Measurements from ENCODE around the gene CD7.

Gene CD7

DNA sequence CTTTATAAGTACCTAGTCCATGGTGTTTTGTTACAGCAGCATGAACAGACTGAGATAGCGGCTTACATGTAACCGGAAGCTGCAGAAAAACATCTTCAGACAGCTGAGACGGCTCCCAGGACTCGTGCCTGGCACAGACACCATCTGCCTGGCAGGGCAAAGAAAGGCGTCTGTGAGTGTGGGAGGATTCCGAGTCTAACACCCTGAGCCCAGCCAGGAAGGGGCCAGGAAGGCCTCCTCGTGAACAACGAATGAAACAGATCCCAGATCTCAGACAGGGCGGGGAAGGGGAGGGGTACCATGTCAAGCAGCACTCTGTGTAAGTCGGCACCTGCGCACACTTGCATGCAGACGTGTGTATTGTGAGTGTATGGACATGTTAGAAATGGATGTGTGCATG lies 39.6 kb downstream of the CD7 start:
- no peak for DNase-seq

DNA sequence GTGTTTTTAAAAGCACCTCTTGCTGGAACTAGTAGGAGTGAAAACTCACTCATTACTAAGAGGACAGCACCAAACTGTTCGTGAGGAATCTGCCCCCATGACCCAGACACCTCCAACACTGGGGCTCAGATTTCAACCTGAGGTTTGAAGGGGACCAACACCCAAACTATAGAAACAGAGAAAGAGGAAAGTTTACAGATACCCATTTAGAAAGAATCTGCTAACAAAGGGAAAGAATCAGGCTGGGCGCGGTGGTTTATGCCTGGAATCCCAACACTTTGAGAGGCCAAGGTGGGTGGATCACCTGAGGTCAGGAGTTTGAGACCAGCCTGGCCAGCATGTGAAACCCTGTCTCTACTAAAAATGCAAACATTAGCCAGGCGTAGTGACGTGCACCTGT lies 40.5 kb downstream of the CD7 start:
- no peak for DNase-seq

DNA sequence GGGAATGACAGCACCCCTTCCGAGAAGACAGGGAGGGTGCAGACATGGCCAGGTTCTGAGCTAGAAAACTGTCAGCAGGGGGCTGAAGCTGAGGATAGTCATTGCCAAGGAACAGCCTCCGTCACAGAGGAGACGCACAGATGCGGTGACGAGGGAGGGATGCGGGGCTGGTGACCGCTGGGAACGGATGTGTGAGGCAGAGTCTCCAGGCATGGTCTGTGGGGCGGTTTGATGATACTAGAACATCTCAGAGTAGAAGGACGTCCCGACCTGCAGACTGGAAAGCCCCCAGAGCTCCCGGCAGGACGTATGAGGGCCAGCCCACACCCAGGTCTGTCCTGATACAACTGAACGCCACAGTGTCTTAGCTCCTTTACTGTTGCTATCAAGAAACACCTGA lies 42.1 kb downstream of the CD7 start:
- DNase-seq = no peak

DNA sequence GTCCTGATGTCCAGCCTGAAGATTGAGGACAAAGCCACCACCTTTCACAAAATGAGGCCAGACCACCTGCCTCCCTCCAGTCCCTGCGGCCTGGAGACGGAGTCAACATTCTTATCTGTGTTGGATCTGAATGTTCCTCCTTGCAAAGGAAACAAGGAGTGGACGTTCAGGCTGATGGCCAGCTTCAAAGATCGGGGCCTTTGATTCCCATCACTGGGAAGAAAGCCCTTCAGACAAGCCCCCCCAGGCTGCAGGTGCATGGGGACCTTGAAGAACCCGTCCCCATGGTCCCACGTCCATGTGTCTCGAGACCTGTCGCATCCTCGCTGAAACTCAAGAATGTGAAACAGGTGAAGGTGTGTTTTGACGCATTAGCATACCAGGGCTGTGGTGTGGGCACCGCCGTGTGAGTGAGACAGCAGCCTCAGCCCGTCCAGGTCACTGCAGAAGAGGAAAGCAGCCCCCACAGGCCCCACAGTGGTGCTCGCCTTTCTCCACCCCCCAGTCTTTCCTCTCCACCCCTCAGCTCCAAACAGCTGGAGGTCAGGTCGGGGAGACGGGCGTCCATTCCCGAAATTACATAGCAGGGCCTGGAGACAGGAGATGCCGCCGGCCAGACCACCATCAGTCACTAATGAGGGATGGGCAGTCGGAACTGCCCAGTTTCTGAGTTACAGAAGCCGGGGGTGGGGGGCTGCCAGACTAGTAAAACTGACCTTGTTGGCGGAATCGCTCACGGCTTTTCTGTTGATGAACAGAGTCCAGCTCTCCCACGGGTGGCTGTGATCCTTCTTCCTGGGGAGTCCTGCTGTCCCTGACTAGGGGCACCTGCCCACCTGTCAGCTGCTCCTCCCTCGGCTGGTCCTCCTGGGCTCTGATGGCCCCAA lies 43.0 kb downstream of the CD7 start:
- no peak for DNase-seq

DNA sequence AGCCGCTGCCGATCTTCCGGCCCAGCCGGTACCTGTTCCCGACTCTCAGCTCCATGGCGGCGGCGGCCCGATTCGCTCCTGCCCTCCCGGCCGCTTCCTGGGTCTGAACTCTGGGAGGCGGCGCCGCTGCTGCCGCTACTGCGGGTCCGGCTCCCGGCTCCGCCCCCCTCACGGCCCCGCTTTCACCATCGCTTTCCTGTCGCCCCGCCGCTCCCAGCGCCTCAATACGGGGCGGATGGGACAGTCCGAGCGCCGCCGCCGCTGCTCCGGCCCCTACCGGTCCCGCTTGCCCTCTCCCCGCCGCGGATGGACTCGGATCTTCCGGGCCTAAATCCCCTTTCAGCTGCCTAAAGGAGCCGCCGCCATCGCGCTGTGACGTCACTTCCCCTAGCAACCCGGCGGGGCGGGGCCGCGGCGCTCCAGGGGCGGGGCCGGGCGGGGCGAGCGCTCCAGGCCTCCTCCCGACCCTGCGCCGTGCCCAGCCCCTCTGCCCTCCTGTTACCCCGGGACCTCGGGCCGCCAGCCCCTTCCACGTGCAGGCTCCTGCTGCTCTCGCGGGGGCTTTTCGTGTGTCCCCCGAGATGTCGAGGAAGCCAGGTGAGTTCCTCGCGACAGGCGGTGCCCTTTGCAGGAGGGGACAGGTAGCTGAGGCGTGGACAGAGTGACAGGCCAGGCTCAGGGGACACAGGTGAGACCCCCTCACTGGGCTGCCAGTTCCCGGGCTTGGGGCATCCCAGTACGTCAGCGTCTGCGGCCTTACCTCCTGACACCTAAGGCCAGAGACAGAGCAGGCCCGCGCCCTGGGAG lies 43.9 kb downstream of the CD7 start, which contains the start of gene CSNK1D:
Gene CSNK1D (minus strand): TSS at position 374 of the 807 bp plus-strand sequence. CDS start 319 bp downstream, at position 55.
- peak; percentile 91 to 97 (median 95) for DNase-seq

DNA sequence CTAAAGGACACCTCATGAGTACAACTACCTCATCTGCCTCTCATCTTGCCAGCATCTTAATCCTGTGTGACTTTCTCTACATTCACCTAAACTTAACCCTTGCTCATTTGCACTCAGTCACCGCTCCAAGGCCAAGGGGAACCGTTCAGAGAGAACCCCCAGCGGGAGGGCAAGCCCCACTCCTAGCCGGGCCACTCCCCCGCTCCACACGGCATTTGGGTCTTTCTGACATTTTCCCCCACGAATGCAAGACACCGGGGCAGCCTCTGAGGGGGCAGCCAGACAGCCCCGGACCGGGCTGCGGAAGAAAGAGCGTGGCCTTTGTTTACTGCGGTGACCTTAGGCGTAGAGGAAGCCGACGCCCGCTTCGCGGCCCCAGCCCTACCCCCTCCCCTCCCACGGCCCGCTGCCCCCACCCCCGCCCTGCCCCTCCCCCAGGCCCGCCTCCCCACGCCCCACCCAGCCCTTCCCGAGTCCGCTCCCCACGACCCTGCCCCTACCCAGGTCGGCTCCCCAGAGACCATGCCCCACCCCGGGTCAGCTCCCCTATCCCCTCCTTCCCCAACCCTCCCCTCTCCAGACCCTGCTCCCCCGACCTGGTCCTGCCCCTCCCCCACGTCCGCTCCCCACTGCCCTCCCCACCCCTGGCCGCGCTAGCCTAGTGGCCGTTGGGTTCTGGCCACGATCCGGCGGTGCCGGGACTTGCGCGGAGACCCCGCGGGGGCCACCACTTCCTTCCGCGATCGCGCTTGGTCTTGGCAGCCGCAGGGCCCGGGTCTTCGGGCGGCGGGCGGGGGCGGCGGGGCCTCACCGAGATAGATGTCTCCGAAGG lies 44.7 kb downstream of the CD7 start:
- peak; percentile 43 to 63 (median 61) for DNase-seq

DNA sequence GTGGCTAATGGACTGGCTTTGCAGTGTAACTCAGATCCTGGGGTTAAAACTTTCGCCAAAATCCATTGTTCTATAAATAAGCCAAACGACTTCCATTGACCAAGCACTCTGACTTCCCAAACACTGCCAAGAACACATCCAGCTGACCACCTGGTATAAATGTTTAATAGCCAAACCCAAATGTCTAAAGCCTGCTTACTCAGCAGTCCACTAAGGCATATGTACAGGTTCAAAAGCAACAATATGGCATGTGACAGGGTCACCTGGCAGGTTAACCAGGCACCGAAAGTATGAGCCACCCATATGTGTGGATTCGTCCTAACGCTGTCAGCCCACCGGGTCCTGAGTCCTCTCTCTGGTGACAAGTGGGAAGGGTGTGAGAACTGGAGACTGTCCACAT lies 46.0 kb downstream of the CD7 start:
- DNase-seq = no peak

DNA sequence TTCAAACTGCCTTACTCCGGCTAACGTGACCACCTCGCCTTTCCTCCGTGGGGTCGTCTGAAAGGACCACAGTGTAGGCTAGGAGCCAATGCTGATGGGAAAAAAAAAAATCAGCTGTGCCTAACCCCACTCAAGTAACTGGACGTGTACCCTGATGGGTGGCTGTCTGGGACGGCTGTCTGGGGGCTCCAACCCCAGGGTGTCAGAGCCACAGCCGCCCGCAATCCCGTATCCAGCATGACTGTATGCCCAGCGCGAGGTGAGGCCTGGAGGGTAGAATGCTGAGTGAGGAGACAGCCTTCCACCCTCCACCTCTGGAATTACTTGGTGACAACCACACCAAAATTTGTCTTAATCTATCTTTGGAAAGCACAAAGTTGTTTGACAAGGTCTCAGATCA lies 46.8 kb downstream of the CD7 start:
- DNase-seq = no peak

DNA sequence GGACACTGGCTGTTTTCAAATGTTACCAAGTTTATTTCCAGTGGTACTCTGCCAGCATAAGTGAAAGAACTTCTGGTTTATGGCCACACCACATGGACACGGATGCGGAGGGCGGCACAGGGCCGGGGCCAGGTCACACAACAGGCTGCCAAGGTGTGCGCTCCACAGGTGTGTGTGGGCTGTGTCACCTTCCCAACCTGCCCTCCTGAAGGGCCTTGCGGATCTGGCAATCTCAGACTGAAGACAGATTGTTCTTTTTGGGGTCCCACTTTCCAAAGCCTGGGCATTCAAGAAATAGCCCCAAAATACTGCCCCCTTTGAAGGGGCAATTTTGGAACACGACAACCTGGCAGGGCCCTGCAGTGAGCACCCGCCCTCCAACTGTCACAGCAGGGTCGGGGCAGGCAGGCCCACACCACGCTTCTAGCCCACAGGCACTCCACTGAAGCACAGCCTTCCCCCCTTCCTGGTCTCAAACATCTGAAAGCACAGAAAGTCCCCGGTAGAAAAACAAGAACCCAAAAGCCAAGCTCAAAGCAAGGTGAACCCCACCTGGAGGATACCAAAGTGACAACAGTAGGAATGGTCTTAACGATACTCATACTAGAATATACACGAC lies 47.4 kb downstream of the CD7 start:
- no peak for DNase-seq

DNA sequence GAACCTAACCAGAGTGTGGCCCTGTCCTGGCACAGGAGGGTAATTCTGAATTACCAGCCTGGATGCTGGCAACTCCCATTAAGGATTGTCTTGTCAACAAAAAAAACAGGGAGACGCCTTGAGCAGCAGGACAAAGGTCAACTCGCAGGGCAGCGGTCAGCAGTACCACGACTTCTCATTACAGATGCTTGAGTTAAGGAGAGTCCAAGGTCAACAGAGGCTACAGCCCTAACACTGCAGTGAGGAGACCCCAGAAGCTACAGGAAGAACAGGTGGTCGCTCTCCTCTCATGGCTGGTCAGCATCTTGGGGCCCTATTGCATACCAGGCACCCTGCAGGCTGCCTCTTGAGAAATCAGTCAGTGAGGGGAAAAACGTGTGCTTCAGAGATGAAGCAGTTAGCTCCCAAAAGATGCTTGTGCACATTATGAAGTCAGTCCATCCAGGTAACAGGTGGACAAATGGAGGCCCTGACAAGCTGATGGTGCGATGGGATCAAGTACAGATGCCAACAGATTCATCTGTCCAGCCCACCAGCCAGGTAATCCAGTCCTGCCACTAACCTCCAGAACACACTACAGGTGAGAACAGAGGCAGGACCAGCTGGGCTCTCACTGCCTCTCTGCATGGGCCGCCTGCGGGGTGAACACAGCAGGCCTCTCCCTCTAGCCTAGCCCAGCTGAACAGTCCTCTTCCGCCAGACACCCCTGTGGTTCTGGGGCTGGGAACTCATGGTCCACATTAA lies 48.1 kb downstream of the CD7 start:
- no peak for DNase-seq

DNA sequence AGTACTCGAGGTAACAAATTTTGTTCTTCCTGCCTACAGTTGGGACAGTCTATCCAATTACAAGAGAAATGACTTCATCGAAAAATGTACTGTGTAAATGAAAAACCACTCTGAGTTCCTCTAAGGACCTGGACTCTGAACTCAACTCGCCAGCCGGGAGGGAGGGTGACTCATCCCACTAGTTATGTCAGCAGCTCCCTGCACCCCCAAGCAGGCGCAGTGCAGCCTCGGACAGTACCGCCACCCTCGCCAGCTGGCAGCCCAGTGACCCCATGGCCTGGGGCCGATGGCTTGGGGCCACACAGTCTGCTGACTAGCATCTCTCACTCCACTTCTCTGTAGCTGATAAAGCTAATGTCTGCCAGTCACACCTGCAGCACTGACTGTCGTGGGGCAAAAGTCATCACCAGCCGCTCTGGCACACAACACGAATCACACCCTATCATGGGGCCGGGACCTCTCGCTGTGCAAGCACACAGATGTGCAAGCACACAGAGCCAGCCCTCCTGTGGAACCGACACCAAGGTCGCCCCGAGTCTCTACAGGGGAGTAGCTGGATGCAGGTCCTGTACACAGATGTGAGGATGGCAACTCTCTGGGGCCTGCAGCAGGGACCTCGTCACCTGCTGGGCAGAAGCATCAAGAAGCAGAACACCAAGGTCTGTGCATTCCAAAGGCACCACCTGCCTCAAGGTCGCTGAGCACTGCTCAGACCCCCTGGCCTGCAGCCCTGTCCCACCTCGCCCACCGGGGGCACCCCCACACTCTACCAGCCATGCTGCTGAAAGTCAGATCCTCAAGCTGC lies 49.6 kb downstream of the CD7 start:
- DNase-seq = peak; percentile 93 to 96 (median 96)

DNA sequence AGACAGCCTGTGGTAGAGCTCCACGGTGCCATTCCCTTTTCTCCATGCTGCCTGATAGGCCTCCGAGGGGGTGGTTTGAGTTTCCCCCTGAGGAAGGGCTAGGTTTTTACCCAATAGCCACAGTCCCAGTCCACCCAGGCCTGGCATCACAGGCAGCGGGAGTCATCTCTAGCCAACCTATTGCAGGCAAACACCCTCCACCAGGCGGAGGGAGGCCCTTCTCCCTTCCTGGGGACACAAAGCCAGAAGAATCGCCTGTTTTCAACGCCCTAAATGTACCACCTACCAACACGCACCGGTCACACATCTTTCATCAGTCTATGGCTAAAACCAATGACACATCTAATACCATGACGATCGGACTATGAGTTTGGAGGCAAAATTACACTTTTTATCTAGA lies 51.3 kb downstream of the CD7 start:
- DNase-seq = no peak
